Gastroesophageal sphincter (tissue), 3 donors: ENCODE results near the gene LRFN2.

Experiments used
- CTCF ChIP-seq, 4 experiments: fragments of 200-600 bp in 2 of 4; fragments of 450-650 bp in 2 of 4; sonication (generic) in 1 of 4; IDR thresholded peaks; one replicate each; pipeline ENCODE4 v1.5.1; 2017 to 2019; ENCODE audit warnings: antibody characterized with exemption in 4 of 4, mild to moderate bottlenecking in 2 of 4, moderate library complexity in 2 of 4
- POLR2A ChIP-seq, 2 donors: fragments of 450-650 bp; IDR thresholded peaks; one replicate each; pipeline ENCODE4 v1.6.1; 2017; ENCODE audit warnings: antibody characterized with exemption in 2 of 2, mild to moderate bottlenecking in 2 of 2, moderate library complexity in 1 of 2
- POLR2AphosphoS5 ChIP-seq: sonication (generic); formaldehyde crosslinking; IDR thresholded peaks from one replicate; pipeline ENCODE4 v1.6.1; 2017; ENCODE audit warnings: antibody characterized with exemption

- TF ChIP-seq CTCF (IDR thresholded peaks at IDR 0.05) (no peak), POLR2A (IDR thresholded peaks at IDR 0.05) (no peak), POLR2AphosphoS5 (no peak)
Observed at GRCh38 chr6:40353967-40354452, 233.2 kb downstream of the LRFN2 start.
